ENCODE results near the gene ELAVL2. TPM values are rescaled to one million over a fixed set of nuclear protein-coding genes. Genes with fewer than 3 reads are reported as not detected.

ELAVL2 gene
- total RNA-seq, 1 experiment from 2014 or later: 16.3 TPM

GRCh38 chr9:23841304-23841703 lies 15.3 kb upstream of the ELAVL2 start:
- CTCF ChIA-PET: no interaction called here
- Histone ChIP-seq H3K4me1 (ENCODE audit: insufficient read depth, low read length) (no peaks in the 10 kb centered on the region), H3K9ac (ENCODE audit: low read length) (no peak overlapping the region), H3K27ac (ENCODE audit: low read length) (no peak overlapping the region), H3K4me3 (ENCODE audit: low read length) (no peak overlapping the region), H3F3A (ENCODE audit: low read length, unreplicated experiment) (no peaks in the 10 kb centered on the region), H4K20me1 (ENCODE audit: low read length) (no peaks in the 10 kb centered on the region), H3K79me2 (ENCODE audit: low read length) (no peaks in the 10 kb centered on the region), H2AFZ (ENCODE audit: low read length) (no peak overlapping the region), H3K9me3 (ENCODE audit: low read length) (no peaks in the 10 kb centered on the region), H3K36me3 (ENCODE audit: low read depth, low read length) (no peaks in the 10 kb centered on the region), H3K9me2 (replicated peaks; ENCODE audit: low read length) (no peaks in the 10 kb centered on the region), H3K4me2 (ENCODE audit: low read length) (no peak overlapping the region), H3K27me3 (ENCODE audit: low read length) (no peaks in the 10 kb centered on the region)
- ATAC-seq: no peak
- intact Hi-C loops (cut with micrococcal nuclease): loop anchor here (10.0 kb wide), 1 partner anchor 403 kb away; no protein-coding TSS in a partner anchor
- POLR2A ChIA-PET (ENCODE audit: unreplicated experiment): no interaction called here
- BruUV-seq (replicated peaks): no TSS peak
- no peak for DNase-seq
- TF ChIP-seq CTCF (conservative IDR thresholded peaks at IDR 0.05; ENCODE audit: low read depth, low read length): no peak
- TF ChIP-seq EZH2 (IDR thresholded peaks at IDR 0.05; ENCODE audit: low read length, unreplicated experiment): no peak
- TF ChIP-seq EZH2phosphoT487 (IDR thresholded peaks at IDR 0.05; ENCODE audit: borderline replicate concordance, low read length): no peak

- H3K27me3 ChIP-seq (ENCODE audit: low read length): peaks cover 1% of the 10 kb centered on the region
- H3K9me3 ChIP-seq (ENCODE audit: low read length): no peaks in the 10 kb centered on the region
- H3F3A ChIP-seq (ENCODE audit: low read length, unreplicated experiment): no peaks in the 10 kb centered on the region
- intact Hi-C loops (cut with micrococcal nuclease): no loop called here
- no peaks in the 10 kb centered on the region for H3K4me1 ChIP-seq (ENCODE audit: insufficient read depth, low read length)
- CTCF ChIA-PET: no interaction called here
- ATAC-seq: no peak
- no peaks in the 10 kb centered on the region for H4K20me1 ChIP-seq (ENCODE audit: low read length)
- no peak for DNase-seq
- no peaks in the 10 kb centered on the region for H3K9me2 ChIP-seq (replicated peaks; ENCODE audit: low read length)
- no peak overlapping the region for H3K4me2 ChIP-seq (ENCODE audit: low read length)
- POLR2A ChIA-PET (ENCODE audit: unreplicated experiment): no interaction called here
- H3K79me2 ChIP-seq (ENCODE audit: low read length): no peaks in the 10 kb centered on the region
- no peak for TF ChIP-seq EZH2 (IDR thresholded peaks at IDR 0.05; ENCODE audit: low read length, unreplicated experiment)
- no peak overlapping the region for H3K27ac ChIP-seq (ENCODE audit: low read length)
- no peak overlapping the region for H3K9ac ChIP-seq (ENCODE audit: low read length)
- H3K4me3 ChIP-seq (ENCODE audit: low read length): no peak overlapping the region
- no peaks in the 10 kb centered on the region for H3K36me3 ChIP-seq (ENCODE audit: low read depth, low read length)
- no TSS peak for BruUV-seq (replicated peaks)
- no peak overlapping the region for H2AFZ ChIP-seq (ENCODE audit: low read length)
These were observed 11.0 kb upstream of the ELAVL2 start for GRCh38 chr9:23837038-23837437.

GRCh38 chr9:23830929-23831730 lies 5.1 kb upstream of the ELAVL2 start:
- ChIA-PET POLR2A (ENCODE audit: unreplicated experiment) (no interaction called here), CTCF (no interaction called here)
- no peaks in the 10 kb centered on the region for H3F3A ChIP-seq (ENCODE audit: low read length, unreplicated experiment)
- H3K36me3 ChIP-seq (ENCODE audit: low read depth, low read length): no peaks in the 10 kb centered on the region
- no peak overlapping the region for H3K27ac ChIP-seq (ENCODE audit: low read length)
- H4K20me1 ChIP-seq (ENCODE audit: low read length): no peaks in the 10 kb centered on the region
- intact Hi-C loops (cut with micrococcal nuclease): no loop called here
- BruUV-seq (replicated peaks): no TSS peak
- H3K9me3 ChIP-seq (ENCODE audit: low read length): no peaks in the 10 kb centered on the region
- no peak overlapping the region for H3K9ac ChIP-seq (ENCODE audit: low read length)
- no peak overlapping the region; the same call in 1 of the 2 replicates for H3K4me3 ChIP-seq (ENCODE audit: low read length)
- no peak for TF ChIP-seq EZH2 (IDR thresholded peaks at IDR 0.05; ENCODE audit: low read length, unreplicated experiment)
- no peak for TF ChIP-seq CTCF (conservative IDR thresholded peaks at IDR 0.05; ENCODE audit: low read depth, low read length)
- TF ChIP-seq EZH2phosphoT487 (IDR thresholded peaks at IDR 0.05; ENCODE audit: borderline replicate concordance, low read length): no peak
- H3K4me1 ChIP-seq (ENCODE audit: insufficient read depth, low read length): peaks cover 10% of the 10 kb centered on the region; the same call in 1 of the 2 replicates
- H2AFZ ChIP-seq (ENCODE audit: low read length): no peak overlapping the region
- DNase-seq: no peak
- H3K9me2 ChIP-seq (replicated peaks; ENCODE audit: low read length): no peaks in the 10 kb centered on the region
- H3K79me2 ChIP-seq (ENCODE audit: low read length): no peaks in the 10 kb centered on the region
- H3K27me3 ChIP-seq (ENCODE audit: low read length): peaks cover 25% of the 10 kb centered on the region
- H3K4me2 ChIP-seq (ENCODE audit: low read length): peak overlapping the region; percentile 69; the same call in 1 of the 2 replicates
- no peak for ATAC-seq

All from PC-3 (cell line).